WTC11 (cell line): ENCODE results near the gene HS6ST1. TPM values are rescaled to one million over a fixed set of nuclear protein-coding genes. Genes with fewer than 3 reads are reported as not detected.

Source experiments
- ATAC-seq: fragments of 200-7000 bp; cut with Tn5 transposase; 2 replicates; pipeline ENCODE4 v1.10.0; 2021; ENCODE audit warnings: mild to moderate bottlenecking, moderate library complexity
- CTCF ChIA-PET: fragments of 300-600 bp; sonication (Branson Sonifier 250); formaldehyde crosslinking; loops from one replicate; lab custom pipeline; 2021; ENCODE audit warnings: antibody characterized with exemption; lab: Charles Lee
- POLR2A ChIA-PET: fragments of 350-600 bp; sonication (Branson Sonifier 250); formaldehyde crosslinking; loops from one replicate; lab custom pipeline; 2021; ENCODE audit warnings: antibody characterized with exemption; lab: Charles Lee
- DNase-seq: peaks from one replicate; pipeline ENCODE4 v3.0.0; 2021; ENCODE audit warnings: low spot score
- H3K27ac Mint-ChIP-seq: 2 replicates; pipeline ENCODE4 v1.8.0; 2021; ENCODE audit warnings: mixed read lengths
- H3K27me3 Mint-ChIP-seq: 2 replicates; pipeline ENCODE4 v1.8.0; 2021; ENCODE audit warnings: low read depth, mild to moderate bottlenecking, moderate library complexity, mixed read lengths
- H3K36me3 Mint-ChIP-seq: 2 replicates; pipeline ENCODE4 v1.8.0; 2021; ENCODE audit warnings: mixed read lengths
- H3K4me1 Mint-ChIP-seq: 2 replicates; pipeline ENCODE4 v1.8.0; 2022; ENCODE audit warnings: mixed read lengths
- H3K4me3 Mint-ChIP-seq: 2 replicates; pipeline ENCODE4 v1.8.0; 2021; ENCODE audit warnings: mild to moderate bottlenecking, moderate library complexity, mixed read lengths
- H3K9me3 Mint-ChIP-seq: 2 replicates; pipeline ENCODE4 v1.8.0; 2021; ENCODE audit warnings: mixed read lengths
- ATF1 ChIP-seq: sonication (generic); formaldehyde crosslinking; IDR thresholded peaks from 2 replicates; pipeline ENCODE4 v1.8.1; 2023; ENCODE audit warnings: mild to moderate bottlenecking, moderate library complexity, missing genetic modification reagents
- CBFB ChIP-seq: sonication (generic); formaldehyde crosslinking; IDR thresholded peaks from 2 replicates; pipeline ENCODE4 v1.8.1; 2022; ENCODE audit warnings: mild to moderate bottlenecking, low read depth, missing genetic modification reagents
- ELF4 ChIP-seq: sonication (generic); formaldehyde crosslinking; IDR thresholded peaks from 2 replicates; pipeline ENCODE4 v1.8.1; 2022; ENCODE audit warnings: low read depth, mild to moderate bottlenecking, moderate library complexity, missing genetic modification reagents
- GABPB1 ChIP-seq: sonication (generic); formaldehyde crosslinking; IDR thresholded peaks from 2 replicates; pipeline ENCODE4 v1.8.1; 2023; ENCODE audit warnings: mild to moderate bottlenecking, missing genetic modification reagents
- GRHL2 ChIP-seq: fragments of 250-450 bp; sonication (Bioruptor Pico); IDR thresholded peaks from 2 replicates; pipeline ENCODE4 v1.8.0; 2022; ENCODE audit warnings: mild to moderate bottlenecking, moderate library complexity; ENCODE audit not compliant: insufficient replicate concordance, severe bottlenecking
- HMGXB4 ChIP-seq: sonication (generic); formaldehyde crosslinking; IDR thresholded peaks from 2 replicates; pipeline ENCODE4 v1.8.1; 2023; ENCODE audit warnings: mild to moderate bottlenecking, moderate library complexity, missing genetic modification reagents
- KAT7 ChIP-seq: sonication (generic); formaldehyde crosslinking; IDR thresholded peaks from 2 replicates; pipeline ENCODE4 v1.8.1; 2023; ENCODE audit warnings: missing genetic modification reagents, mild to moderate bottlenecking, borderline replicate concordance
- NFATC4 ChIP-seq: fragments of 250-450 bp; sonication (Bioruptor Pico); IDR thresholded peaks from 2 replicates; pipeline ENCODE4 v1.9.0; 2021; ENCODE audit warnings: mild to moderate bottlenecking
- RELA ChIP-seq: sonication (generic); formaldehyde crosslinking; IDR thresholded peaks from 2 replicates; pipeline ENCODE4 v1.8.1; 2022; ENCODE audit warnings: missing genetic modification reagents, mild to moderate bottlenecking, borderline replicate concordance
- RORB ChIP-seq: fragments of 250-450 bp; sonication (Bioruptor Pico); IDR thresholded peaks from 2 replicates; pipeline ENCODE4 v1.9.0; 2021; ENCODE audit warnings: mild to moderate bottlenecking
- SMAD4 ChIP-seq: sonication (generic); formaldehyde crosslinking; IDR thresholded peaks from 2 replicates; pipeline ENCODE4 v1.8.0; 2022; ENCODE audit warnings: mild to moderate bottlenecking, missing genetic modification reagents
- TEAD4 ChIP-seq: sonication (generic); formaldehyde crosslinking; IDR thresholded peaks from 2 replicates; pipeline ENCODE4 v1.8.0; 2022; ENCODE audit warnings: mild to moderate bottlenecking, missing genetic modification reagents
- USF2 ChIP-seq: sonication (generic); formaldehyde crosslinking; IDR thresholded peaks from 2 replicates; pipeline ENCODE4 v1.8.1; 2023; ENCODE audit warnings: mild to moderate bottlenecking, missing genetic modification reagents, moderate library complexity
- ZBTB21 ChIP-seq: sonication (generic); formaldehyde crosslinking; IDR thresholded peaks from 2 replicates; pipeline ENCODE4 v1.8.1; 2023; ENCODE audit warnings: mild to moderate bottlenecking, missing genetic modification reagents, borderline replicate concordance
- ZNF138 ChIP-seq: sonication (generic); formaldehyde crosslinking; conservative IDR thresholded peaks from 2 replicates; pipeline ENCODE4 v1.8.1; 2022; ENCODE audit warnings: mild to moderate bottlenecking, moderate library complexity, missing genetic modification reagents
- ZNF263 ChIP-seq: sonication (generic); formaldehyde crosslinking; IDR thresholded peaks from 2 replicates; pipeline ENCODE4 v1.8.1; 2022; ENCODE audit warnings: low read depth, mild to moderate bottlenecking, moderate library complexity, missing genetic modification reagents
- ZNF317 ChIP-seq: sonication (generic); formaldehyde crosslinking; IDR thresholded peaks from 2 replicates; pipeline ENCODE4 v1.8.1; 2023; ENCODE audit warnings: low read depth, mild to moderate bottlenecking, moderate library complexity, missing genetic modification reagents, borderline replicate concordance
- ZNF416 ChIP-seq: fragments of 250-450 bp; sonication (Bioruptor Pico); IDR thresholded peaks from 2 replicates; pipeline ENCODE4 v1.9.0; 2021; ENCODE audit warnings: mild to moderate bottlenecking, inconsistent platforms
- ZNF423 ChIP-seq: fragments of 250-450 bp; sonication (Bioruptor Pico); IDR thresholded peaks from 2 replicates; pipeline ENCODE4 v2.1.2; 2022; ENCODE audit warnings: mild to moderate bottlenecking, moderate library complexity
- ZNF671 ChIP-seq: fragments of 250-450 bp; sonication (Bioruptor Pico); IDR thresholded peaks from 2 replicates; pipeline ENCODE4 v1.8.0; 2021; ENCODE audit warnings: mild to moderate bottlenecking
- total RNA-seq: library from RNA; stranded (reverse); gene quantifications from 3 replicates; pipeline ENCODE4 v1.2.3, GENCODE V29; 2021
- TF ChIP-seq, protein P1 (sequence below): sonication (generic); formaldehyde crosslinking; IDR thresholded peaks from 2 replicates; pipeline ENCODE4 v1.8.1; 2022; ENCODE audit warnings: low read depth, missing genetic modification reagents, borderline replicate concordance
- TF ChIP-seq, protein P2 (sequence below): sonication (generic); formaldehyde crosslinking; IDR thresholded peaks from 2 replicates; pipeline ENCODE4 v1.8.1; 2023; ENCODE audit warnings: mild to moderate bottlenecking, missing genetic modification reagents, borderline replicate concordance
- TF ChIP-seq, protein P3 (sequence below): sonication (generic); formaldehyde crosslinking; IDR thresholded peaks from 2 replicates; pipeline ENCODE4 v1.8.0; 2022; ENCODE audit warnings: mild to moderate bottlenecking, missing genetic modification reagents
- TF ChIP-seq, protein P4 (sequence below): sonication (generic); formaldehyde crosslinking; IDR thresholded peaks from 2 replicates; pipeline ENCODE4 v1.8.1; 2023; ENCODE audit warnings: mild to moderate bottlenecking, missing genetic modification reagents, moderate library complexity
- TF ChIP-seq, protein P5 (sequence below): fragments of 250-450 bp; sonication (Bioruptor Pico); IDR thresholded peaks from 2 replicates; pipeline ENCODE4 v1.8.0; 2021; ENCODE audit warnings: mild to moderate bottlenecking

The HS6ST1 gene
- total RNA-seq, 1 experiment from 2014 or later: 55.5 TPM

GRCh38 chr2:128324008-128324896 lies 5.6 kb upstream of the HS6ST1 start:
- Mint-ChIP-seq H3K27me3 (peaks cover 20% of the 10 kb centered on the region), H3K4me3 (no peak overlapping the region), H3K27ac (no peak overlapping the region), H3K4me1 (peaks cover 22% of the 10 kb centered on the region), H3K9me3 (no peaks in the 10 kb centered on the region), H3K36me3 (no peaks in the 10 kb centered on the region)
- ATAC-seq: no peak
- DNase-seq: peak; percentile 11
- POLR2A ChIA-PET: no interaction called here
- CTCF ChIA-PET: interaction anchor here (1.7 kb wide), 1 partner anchor 58 kb away, joined by 6 read pairs; no protein-coding TSS in a partner anchor
- TF ChIP-seq, protein P1, sequence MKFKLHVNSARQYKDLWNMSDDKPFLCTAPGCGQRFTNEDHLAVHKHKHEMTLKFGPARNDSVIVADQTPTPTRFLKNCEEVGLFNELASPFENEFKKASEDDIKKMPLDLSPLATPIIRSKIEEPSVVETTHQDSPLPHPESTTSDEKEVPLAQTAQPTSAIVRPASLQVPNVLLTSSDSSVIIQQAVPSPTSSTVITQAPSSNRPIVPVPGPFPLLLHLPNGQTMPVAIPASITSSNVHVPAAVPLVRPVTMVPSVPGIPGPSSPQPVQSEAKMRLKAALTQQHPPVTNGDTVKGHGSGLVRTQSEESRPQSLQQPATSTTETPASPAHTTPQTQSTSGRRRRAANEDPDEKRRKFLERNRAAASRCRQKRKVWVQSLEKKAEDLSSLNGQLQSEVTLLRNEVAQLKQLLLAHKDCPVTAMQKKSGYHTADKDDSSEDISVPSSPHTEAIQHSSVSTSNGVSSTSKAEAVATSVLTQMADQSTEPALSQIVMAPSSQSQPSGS (CRISPR knock-in tag): no peak
- TF ChIP-seq SMAD4 (CRISPR knock-in tag) (no peak), RELA (CRISPR knock-in tag) (no peak), GRHL2 (CRISPR knock-in tag) (no peak), ATF1 (CRISPR knock-in tag) (no peak), CBFB (no peak), ZNF317 (CRISPR knock-in tag) (no peak), NFATC4 (CRISPR knock-in tag) (no peak), TEAD4 (no peak), ZNF138 (CRISPR knock-in tag) (no peak), USF2 (CRISPR knock-in tag) (no peak), ZNF416 (CRISPR knock-in tag) (no peak), KAT7 (no peak)
- TF ChIP-seq, protein P2, sequence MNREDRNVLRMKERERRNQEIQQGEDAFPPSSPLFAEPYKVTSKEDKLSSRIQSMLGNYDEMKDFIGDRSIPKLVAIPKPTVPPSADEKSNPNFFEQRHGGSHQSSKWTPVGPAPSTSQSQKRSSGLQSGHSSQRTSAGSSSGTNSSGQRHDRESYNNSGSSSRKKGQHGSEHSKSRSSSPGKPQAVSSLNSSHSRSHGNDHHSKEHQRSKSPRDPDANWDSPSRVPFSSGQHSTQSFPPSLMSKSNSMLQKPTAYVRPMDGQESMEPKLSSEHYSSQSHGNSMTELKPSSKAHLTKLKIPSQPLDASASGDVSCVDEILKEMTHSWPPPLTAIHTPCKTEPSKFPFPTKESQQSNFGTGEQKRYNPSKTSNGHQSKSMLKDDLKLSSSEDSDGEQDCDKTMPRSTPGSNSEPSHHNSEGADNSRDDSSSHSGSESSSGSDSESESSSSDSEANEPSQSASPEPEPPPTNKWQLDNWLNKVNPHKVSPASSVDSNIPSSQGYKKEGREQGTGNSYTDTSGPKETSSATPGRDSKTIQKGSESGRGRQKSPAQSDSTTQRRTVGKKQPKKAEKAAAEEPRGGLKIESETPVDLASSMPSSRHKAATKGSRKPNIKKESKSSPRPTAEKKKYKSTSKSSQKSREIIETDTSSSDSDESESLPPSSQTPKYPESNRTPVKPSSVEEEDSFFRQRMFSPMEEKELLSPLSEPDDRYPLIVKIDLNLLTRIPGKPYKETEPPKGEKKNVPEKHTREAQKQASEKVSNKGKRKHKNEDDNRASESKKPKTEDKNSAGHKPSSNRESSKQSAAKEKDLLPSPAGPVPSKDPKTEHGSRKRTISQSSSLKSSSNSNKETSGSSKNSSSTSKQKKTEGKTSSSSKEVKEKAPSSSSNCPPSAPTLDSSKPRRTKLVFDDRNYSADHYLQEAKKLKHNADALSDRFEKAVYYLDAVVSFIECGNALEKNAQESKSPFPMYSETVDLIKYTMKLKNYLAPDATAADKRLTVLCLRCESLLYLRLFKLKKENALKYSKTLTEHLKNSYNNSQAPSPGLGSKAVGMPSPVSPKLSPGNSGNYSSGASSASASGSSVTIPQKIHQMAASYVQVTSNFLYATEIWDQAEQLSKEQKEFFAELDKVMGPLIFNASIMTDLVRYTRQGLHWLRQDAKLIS: no peak
- TF ChIP-seq, protein P3, sequence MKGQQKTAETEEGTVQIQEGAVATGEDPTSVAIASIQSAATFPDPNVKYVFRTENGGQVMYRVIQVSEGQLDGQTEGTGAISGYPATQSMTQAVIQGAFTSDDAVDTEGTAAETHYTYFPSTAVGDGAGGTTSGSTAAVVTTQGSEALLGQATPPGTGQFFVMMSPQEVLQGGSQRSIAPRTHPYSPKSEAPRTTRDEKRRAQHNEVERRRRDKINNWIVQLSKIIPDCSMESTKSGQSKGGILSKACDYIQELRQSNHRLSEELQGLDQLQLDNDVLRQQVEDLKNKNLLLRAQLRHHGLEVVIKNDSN (CRISPR knock-in tag): no peak
- TF ChIP-seq, protein P4, sequence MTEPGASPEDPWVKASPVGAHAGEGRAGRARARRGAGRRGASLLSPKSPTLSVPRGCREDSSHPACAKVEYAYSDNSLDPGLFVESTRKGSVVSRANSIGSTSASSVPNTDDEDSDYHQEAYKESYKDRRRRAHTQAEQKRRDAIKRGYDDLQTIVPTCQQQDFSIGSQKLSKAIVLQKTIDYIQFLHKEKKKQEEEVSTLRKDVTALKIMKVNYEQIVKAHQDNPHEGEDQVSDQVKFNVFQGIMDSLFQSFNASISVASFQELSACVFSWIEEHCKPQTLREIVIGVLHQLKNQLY (CRISPR knock-in tag): no peak

- Mint-ChIP-seq H3K36me3 (no peaks in the 10 kb centered on the region), H3K27ac (no peak overlapping the region), H3K27me3 (peaks cover 20% of the 10 kb centered on the region), H3K9me3 (no peaks in the 10 kb centered on the region), H3K4me3 (peak overlapping the region; percentile 49), H3K4me1 (peaks cover 23% of the 10 kb centered on the region)
- no peak for ATAC-seq
- CTCF ChIA-PET: interaction anchor here (1.3 to 1.7 kb wide), 3 partner anchors 59 to 413 kb away, joined by 3 to 6 read pairs (median 4); no protein-coding TSS in a partner anchor
- no peak for DNase-seq
- POLR2A ChIA-PET: no interaction called here
- TF ChIP-seq GABPB1 (CRISPR knock-in tag) (no peak), ZNF423 (no peak), ZBTB21 (CRISPR knock-in tag) (no peak), ZNF671 (CRISPR knock-in tag) (no peak), ZNF138 (CRISPR knock-in tag) (no peak), TEAD4 (no peak), ELF4 (no peak), ZNF263 (CRISPR knock-in tag) (no peak), HMGXB4 (CRISPR knock-in tag) (no peak), RORB (CRISPR knock-in tag) (no peak)
- TF ChIP-seq, protein P5, sequence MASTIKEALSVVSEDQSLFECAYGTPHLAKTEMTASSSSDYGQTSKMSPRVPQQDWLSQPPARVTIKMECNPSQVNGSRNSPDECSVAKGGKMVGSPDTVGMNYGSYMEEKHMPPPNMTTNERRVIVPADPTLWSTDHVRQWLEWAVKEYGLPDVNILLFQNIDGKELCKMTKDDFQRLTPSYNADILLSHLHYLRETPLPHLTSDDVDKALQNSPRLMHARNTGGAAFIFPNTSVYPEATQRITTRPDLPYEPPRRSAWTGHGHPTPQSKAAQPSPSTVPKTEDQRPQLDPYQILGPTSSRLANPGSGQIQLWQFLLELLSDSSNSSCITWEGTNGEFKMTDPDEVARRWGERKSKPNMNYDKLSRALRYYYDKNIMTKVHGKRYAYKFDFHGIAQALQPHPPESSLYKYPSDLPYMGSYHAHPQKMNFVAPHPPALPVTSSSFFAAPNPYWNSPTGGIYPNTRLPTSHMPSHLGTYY (CRISPR knock-in tag): no peak
Measured at GRCh38 chr2:128323555-128323931, 4.9 kb upstream of the HS6ST1 start.
